GM13976 (cell line): ENCODE results near the gene ANKRD16.

Experiments used
- DNase-seq: peaks from one replicate; pipeline ENCODE4 v3.0.0; 2012; ENCODE audit warnings: low spot score
- CTCF ChIP-seq: IDR thresholded peaks from 2 replicates; pipeline ENCODE4 v1.5.1; 2012; ENCODE audit warnings: borderline replicate concordance, mild to moderate bottlenecking; ENCODE audit not compliant: insufficient read depth; ENCODE audit errors: extremely low read depth, missing control alignments, control extremely low read depth
- in situ Hi-C: fragments of 300-500 bp; cut with MboI; formaldehyde crosslinking; loops from one replicate; pipeline ENCODE4 v1.12.0; 2022; ENCODE audit warnings: low sequenced_read_pairs, mixed read lengths, inconsistent platforms; ENCODE audit not compliant: unreplicated experiment

ANKRD16 gene

GRCh38 chr10:5897504-5897903, 7.8 kb upstream of the ANKRD16 start:
- TF ChIP-seq CTCF = no peak
- DNase-seq = no peak
- in situ Hi-C loops = no loop called here

GRCh38 chr10:5897053-5897340, 7.3 kb upstream of the ANKRD16 start:
- no peak for DNase-seq
- in situ Hi-C loops = no loop called here
- no peak for TF ChIP-seq CTCF

GRCh38 chr10:5896208-5897052, 6.7 kb upstream of the ANKRD16 start:
- DNase-seq = no peak

GRCh38 chr10:5895804-5896203, 6.1 kb upstream of the ANKRD16 start:
- in situ Hi-C loops = no loop called here
- peak; percentile 60 for DNase-seq
- no peak for TF ChIP-seq CTCF

More at GRCh38 chr10:5896208-5897052, 6.7 kb upstream of the ANKRD16 start:
- TF ChIP-seq CTCF = no peak
- in situ Hi-C loops = no loop called here

- no peak for TF ChIP-seq CTCF
- in situ Hi-C loops = no loop called here
- DNase-seq = no peak
Measured at GRCh38 chr10:5895365-5895764, 5.7 kb upstream of the ANKRD16 start.

- TF ChIP-seq CTCF = no peak
- DNase-seq = no peak
- in situ Hi-C loops = no loop called here
Measured at GRCh38 chr10:5894873-5895272, 5.2 kb upstream of the ANKRD16 start.
